Embryonic facial prominence (tissue), 1 donor: Measurements from ENCODE around the gene CDC14C.
"Not testable (repeated sequence)": the region's sequence is repeated elsewhere in the genome, so short reads cannot be mapped to it uniquely, and the experiment has no call there.

Source experiments
- DNase-seq: peaks from one replicate; pipeline ENCODE4 v3.0.0-alpha.2; 2016; ENCODE audit errors: extremely low spot score

Gene CDC14C

DNA sequence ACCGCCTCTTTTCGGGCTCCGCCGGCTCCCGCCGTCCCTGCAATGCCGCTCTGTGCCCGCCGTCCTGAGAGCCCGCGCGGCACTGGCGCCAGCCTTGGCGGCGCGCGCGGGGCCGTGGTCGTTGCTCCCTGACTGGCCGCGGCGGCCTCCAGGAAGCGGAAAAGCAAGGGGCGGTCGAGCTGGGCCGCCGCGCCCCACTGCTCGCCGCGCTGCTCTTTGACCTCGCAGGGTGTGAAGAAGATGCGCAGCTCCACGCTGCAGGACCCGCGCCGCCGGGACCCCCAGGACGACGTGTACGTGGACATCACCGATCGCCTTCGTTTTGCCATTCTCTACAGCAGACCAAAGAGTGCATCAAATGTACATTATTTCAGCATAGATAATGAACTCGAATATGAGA, at the start of gene CDC14C:
Gene CDC14C, plus strand, starts transcription at position 115 of the 400 bp plus-strand sequence. Its CDS starts 126 bp downstream, at position 241.
- DNase-seq = no peak

GRCh38 chr7:48875045-48875916, 49.1 kb upstream of the CDC14C start:
- DNase-seq = no peak

- DNase-seq = no peak
Observed at GRCh38 chr7:48876087-48876486, 48.3 kb upstream of the CDC14C start.

GRCh38 chr7:48880851-48881250, 43.5 kb upstream of the CDC14C start:
- no peak for DNase-seq

GRCh38 chr7:48887500-48887899, 36.8 kb upstream of the CDC14C start:
- no peak for DNase-seq

- no peak for DNase-seq
Observed at GRCh38 chr7:48894574-48894973, 29.8 kb upstream of the CDC14C start.

GRCh38 chr7:48899932-48900331, 24.4 kb upstream of the CDC14C start:
- DNase-seq = no peak

DNA sequence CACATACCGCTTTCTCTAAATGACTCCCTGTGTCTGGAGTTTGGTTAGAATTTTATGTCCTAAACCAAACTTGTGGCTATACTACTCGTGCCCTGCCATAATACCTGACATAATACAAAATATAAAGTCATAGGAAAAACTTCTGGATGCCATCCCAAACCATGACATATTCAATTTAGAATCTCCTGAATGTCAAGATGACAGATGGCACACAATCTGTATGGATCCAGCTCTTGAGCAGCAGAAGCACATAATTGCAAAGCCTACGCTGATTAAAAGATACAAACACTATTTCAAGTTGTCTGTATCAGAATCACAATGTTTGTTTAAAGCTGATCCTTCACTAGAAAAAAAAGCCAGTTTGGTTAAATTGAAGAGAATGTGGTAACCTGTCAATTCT, 22.4 kb upstream of the CDC14C start:
- no peak for DNase-seq

DNA sequence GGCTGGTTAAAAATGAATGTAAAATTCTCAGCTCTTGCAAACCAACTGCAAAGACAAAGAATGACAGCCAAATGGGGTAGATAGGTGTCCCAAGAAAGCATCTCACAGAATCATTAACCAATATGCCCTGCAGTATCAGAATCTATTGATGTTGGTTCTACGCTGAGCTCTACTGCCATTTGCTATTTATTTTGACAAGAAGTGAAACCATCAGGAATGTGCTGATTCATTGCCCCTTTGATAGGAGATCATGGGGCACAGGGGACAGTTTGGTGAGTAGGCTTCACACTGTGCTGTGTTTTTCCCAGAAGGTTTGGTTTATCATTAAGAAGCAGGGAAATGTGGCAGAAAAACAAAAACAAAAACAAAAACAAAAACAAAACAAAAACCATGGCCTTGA, 19.4 kb upstream of the CDC14C start:
- DNase-seq = no peak

- not testable (repeated sequence) for DNase-seq
Observed at GRCh38 chr7:48905686-48906085, 18.7 kb upstream of the CDC14C start.

DNA sequence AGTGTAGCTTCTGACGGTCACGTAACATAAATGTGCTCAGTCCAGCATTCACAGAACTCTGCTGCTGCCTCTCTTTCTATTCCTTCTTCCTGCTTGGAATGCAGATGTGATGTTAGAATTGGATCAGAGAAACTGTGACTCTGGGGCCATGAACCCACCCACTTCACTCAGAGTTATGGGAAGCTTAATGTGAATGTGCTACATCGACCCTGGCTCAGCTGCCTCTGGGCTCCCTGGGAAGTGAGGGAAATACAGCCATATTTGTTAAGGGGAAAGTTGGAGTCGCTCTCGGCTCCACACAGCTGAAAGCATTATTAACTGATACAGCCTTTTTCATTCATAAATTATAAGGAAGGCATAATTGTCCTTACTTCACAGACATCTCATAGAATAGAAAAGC, 14.5 kb upstream of the CDC14C start:
- DNase-seq = not testable (repeated sequence)

GRCh38 chr7:48931481-48931880, 7.1 kb downstream of the CDC14C start:
- no peak for DNase-seq

DNA sequence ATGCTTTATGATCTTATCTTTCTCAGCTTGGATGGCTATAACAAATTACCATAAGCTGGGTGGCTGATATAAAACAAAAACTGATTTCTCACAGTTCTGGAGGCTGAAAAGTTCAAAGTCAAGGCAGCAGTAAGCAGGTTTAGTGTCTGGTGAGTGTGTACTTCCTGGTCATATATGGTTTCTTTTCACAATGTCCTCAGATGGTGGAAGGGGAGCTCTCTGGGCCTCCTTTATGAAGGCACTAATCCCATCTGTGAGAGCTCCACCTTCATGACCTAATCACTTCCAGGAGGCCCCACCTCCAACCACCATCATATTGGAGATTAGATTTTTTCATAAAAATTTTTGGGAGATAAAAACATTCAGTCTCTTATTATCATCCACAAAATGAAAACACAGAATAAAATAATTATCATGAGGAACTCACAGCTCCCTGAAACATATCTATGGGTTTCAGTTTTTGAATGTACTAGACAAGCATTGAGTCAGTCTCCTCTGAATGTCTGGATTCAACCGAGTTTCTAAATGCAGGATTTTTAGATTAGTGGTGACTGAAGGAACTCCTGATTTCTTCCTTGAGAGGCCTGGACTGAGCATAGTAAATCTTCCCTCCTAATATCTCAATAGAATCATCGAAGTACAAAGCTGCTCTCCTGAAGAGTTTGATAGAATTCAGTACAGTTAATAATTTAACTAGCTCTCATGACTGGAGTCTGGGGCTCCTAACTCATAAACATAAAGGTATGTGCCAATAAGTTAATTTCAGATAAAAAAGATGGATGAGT, 8.0 kb downstream of the CDC14C start:
- no peak for DNase-seq

DNA sequence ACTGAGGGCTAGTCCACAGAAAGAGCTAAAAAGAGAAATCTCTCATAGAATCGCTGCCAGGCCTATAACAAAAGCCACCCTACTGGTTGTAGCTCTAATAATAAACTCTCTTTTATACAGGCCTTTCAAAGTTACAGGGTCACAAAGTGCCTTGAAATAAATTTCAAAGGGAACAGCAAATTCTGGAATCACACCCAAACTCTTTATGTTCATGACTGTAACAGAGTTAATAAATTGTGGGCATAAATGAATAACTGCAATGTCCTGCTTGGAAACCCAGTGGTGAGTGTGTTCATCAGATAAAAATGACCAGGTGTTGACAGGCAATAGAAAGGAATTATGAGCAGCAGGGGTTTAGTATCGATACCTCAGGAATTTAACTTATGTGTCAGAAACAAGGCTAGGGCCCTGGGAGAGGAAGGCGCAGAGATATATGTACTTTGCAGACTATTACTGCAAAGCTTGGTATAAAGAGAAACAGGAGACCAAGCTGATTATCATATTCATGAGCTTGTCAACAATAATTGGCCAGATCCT, 9.3 kb downstream of the CDC14C start:
- DNase-seq = no peak

DNA sequence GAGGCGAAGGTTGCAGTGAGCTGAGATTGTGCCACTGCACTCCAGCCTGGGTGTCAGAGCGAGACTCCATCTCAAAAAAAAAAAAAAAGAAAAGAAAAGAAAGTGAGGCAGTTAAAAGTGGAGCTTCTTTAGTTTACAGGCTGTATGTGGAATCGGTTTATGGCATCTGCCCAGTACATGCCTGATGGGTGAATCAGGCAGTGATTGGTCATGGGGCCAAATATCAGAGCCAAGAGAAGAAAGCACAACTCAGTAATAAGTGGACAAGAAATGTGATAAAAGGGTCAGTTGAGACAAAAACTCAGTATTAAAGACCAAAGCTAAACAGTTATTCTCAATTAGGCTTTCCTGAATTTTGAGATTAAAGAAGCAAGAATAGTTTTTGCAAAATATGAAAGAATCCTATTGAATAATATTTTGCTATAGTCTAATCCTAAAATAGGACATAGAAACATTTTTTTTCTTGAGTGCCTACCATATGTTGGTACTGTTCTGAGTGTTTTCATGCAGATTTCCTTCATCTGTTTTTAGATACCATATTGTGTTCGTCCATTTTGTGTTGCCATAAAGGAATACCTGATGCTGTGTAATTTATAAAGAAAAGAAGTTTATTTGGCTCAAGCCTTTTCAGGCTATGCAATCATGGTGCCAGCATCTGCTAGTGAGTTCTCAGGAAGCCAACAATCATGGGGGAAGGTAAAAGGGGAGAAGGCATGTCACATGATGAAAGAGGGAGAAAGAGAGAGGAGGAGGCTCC, 14.4 kb downstream of the CDC14C start:
- no peak for DNase-seq

DNA sequence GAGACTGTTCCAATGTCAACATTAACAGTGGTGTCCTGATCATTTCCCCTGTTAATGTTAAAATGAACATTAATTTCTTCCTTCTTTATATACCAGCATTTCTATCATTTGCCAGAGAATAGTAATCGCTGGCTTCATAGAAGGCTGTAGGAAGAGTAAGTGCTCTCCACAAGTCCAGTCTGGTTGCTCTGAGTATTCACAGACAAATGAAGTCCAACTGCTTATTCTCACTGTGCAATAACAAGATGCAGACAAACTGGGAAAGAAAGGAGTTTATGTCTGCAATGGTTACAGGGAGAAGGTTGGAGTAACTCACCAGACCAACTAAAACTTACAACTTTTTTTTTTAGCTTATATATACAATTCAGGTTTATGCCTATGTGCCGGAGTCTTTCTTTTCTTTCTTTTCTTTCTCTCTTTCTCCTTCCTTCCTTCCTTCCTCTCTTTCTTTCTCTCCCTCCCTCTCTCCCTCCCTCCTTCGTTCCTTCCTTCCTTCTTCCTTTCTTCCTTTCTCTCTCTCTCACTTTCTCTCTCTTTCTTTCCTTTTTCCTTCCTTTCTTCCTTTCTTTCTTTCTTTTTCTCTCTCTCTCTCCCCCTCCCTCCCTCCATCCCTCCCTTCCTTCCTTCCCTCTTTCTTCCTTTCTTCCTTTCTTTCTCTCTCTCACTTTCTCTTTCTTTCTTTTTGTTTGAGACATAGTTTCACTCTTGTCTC, 19.1 kb downstream of the CDC14C start:
- no peak for DNase-seq

GRCh38 chr7:48955916-48956315, 31.6 kb downstream of the CDC14C start:
- no peak for DNase-seq

GRCh38 chr7:48959676-48960075, 35.3 kb downstream of the CDC14C start:
- no peak for DNase-seq

- DNase-seq = no peak
Observed at GRCh38 chr7:48962821-48963505, 38.6 kb downstream of the CDC14C start.

- no peak for DNase-seq
Observed at GRCh38 chr7:48964074-48964473, 39.7 kb downstream of the CDC14C start.

DNA sequence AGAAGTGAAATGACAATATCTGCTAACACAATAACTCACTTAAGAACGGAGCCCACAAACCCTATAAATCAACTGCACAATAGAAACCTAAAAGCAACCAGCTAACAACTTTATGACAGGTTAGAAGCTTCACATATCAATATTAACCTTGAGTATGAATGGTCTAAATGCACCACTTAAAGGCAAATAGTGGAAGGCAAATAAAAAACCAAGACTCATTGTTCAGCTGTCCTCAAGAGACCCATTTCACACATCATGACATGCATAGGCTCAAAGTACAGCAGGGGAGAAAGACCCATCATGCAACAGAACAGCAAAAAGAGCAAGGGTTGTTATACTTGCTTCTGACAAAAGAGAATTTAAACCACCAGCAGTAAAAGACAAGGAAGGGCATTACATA, 46.8 kb downstream of the CDC14C start:
- DNase-seq = no peak
